ENCODE results near the gene SLC39A11.

SLC39A11 gene

DNA sequence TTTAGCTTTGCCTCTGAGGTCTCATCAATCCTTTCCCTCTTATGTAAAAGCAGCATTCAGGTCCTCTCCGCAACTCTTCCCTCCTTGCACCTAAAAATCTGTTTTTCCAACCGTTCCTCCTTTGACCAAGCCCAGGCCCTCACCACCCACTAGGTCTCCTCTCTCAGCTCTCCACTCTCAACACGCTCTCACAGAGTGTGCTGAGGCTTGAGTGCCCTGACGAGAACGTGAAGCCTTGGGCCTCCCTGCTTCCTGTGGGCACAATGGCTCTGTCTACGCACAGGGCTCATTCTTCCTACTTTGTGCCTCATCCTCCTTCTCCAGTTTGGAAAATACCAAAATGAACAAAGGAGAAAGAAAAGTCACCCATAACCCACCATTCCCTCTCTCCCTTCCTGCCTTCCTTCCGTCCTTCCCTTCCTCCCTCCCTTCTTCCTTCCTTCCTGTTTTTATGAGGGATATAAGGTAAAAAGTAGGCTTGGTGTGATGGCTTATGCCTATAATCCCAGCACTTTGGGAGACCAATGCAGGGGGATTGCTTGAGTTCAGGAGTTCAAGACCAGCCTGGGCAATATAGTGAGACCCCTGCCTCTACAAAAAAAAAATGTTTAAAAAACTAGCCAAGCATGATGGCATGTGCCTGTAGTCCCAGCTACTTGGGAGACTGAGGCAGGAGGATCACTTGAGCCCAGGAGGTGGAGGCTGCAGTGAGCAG is 31.3 kb upstream of the SLC39A11 start:
- DNase-seq (ENCODE audit: low read depth, low spot score) = no peak
- TF ChIP-seq, protein P1, sequence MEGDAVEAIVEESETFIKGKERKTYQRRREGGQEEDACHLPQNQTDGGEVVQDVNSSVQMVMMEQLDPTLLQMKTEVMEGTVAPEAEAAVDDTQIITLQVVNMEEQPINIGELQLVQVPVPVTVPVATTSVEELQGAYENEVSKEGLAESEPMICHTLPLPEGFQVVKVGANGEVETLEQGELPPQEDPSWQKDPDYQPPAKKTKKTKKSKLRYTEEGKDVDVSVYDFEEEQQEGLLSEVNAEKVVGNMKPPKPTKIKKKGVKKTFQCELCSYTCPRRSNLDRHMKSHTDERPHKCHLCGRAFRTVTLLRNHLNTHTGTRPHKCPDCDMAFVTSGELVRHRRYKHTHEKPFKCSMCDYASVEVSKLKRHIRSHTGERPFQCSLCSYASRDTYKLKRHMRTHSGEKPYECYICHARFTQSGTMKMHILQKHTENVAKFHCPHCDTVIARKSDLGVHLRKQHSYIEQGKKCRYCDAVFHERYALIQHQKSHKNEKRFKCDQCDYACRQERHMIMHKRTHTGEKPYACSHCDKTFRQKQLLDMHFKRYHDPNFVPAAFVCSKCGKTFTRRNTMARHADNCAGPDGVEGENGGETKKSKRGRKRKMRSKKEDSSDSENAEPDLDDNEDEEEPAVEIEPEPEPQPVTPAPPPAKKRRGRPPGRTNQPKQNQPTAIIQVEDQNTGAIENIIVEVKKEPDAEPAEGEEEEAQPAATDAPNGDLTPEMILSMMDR (IDR thresholded peaks at IDR 0.05; ENCODE audit: low read depth, low read length) = no peak
- in situ Hi-C loops (cut with HindIII; ENCODE audit: low sequenced_read_pairs) = no loop called here
- no peak overlapping the region for H3K4me3 ChIP-seq (ENCODE audit: low read depth, low read length)

DNA sequence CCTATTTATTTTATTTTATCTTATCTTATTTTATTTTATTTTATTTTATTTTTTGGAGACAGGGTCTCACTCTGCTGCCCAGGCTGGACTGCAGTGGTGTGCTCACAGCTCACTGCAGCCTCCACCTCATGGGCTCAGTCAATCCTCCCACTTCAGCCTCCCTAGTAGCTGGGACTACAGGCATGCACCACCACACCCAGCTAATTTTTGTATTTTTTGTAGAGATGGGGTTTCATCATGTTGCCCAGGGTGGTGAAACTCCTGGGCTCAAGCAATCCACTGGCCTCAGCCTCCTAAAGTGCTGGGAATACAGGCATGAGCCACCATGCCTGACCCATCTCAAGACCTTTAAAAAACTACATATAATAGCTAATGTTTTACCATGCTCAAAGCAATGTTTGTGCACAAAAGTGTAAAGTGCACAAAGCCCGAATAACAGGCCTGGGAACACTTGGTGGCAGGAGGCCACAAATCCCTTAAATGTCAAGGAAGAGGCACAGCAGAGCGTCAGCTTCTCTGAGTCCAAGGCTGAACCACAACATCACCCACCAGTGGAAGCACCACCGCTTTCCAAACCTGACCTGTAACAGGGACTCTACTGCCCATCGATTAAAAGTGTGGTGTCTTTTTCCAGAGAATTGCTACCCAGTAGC is 30.6 kb upstream of the SLC39A11 start:
- no peak for DNase-seq (ENCODE audit: low read depth, low spot score)
- in situ Hi-C loops (cut with HindIII; ENCODE audit: low sequenced_read_pairs) = no loop called here
- TF ChIP-seq, protein P1 (IDR thresholded peaks at IDR 0.05; ENCODE audit: low read depth, low read length) = no peak
- no peak overlapping the region for H3K4me3 ChIP-seq (ENCODE audit: low read depth, low read length)

DNA sequence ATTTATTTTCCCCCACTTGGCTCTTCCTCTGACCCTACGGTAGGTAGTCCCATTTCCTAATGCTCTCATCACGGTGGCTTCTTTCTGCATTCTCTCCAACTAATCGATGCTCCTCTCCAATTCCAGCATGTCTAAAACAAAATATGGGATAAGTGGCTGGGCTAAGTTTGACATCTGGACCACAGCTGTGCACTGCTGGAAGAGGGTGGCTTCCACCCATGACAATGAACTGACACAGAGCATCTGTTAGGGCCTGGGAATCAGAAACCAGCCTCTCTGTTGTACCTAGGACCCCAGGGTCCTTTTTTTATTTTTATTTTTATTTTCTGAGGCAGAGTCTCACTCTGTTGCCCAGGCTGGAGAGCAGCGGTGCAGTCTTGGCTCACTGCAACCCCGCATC is 29.0 kb upstream of the SLC39A11 start:
- in situ Hi-C loops (cut with HindIII; ENCODE audit: low sequenced_read_pairs) = no loop called here
- DNase-seq (ENCODE audit: low read depth, low spot score) = no peak
- TF ChIP-seq, protein P1 (IDR thresholded peaks at IDR 0.05; ENCODE audit: low read depth, low read length) = no peak
- H3K4me3 ChIP-seq (ENCODE audit: low read depth, low read length) = no peak overlapping the region

DNA sequence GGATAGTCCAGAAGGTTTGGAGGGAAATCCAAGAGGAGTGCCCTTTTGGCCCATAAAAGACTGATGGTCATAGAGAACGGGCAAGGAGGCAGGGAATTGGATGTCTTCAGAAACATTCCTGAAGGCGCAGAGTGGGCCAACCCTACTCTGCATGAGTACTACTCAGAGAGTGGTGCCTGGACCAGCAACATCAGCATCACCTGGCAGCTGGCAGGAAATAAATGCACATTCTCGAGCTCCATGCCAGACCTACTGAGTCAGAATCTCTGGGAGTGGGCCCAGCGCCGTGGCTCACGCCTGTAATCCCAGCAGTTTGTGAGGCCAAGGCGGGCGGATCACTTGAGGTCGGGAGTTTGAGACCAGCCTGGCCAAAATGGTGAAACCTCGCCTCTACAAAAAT is 27.1 kb upstream of the SLC39A11 start:
- H3K4me3 ChIP-seq (ENCODE audit: low read depth, low read length) = no peak overlapping the region
- DNase-seq (ENCODE audit: low read depth, low spot score) = no peak
- in situ Hi-C loops (cut with HindIII; ENCODE audit: low sequenced_read_pairs) = no loop called here
- TF ChIP-seq, protein P1 (IDR thresholded peaks at IDR 0.05; ENCODE audit: low read depth, low read length) = no peak

DNA sequence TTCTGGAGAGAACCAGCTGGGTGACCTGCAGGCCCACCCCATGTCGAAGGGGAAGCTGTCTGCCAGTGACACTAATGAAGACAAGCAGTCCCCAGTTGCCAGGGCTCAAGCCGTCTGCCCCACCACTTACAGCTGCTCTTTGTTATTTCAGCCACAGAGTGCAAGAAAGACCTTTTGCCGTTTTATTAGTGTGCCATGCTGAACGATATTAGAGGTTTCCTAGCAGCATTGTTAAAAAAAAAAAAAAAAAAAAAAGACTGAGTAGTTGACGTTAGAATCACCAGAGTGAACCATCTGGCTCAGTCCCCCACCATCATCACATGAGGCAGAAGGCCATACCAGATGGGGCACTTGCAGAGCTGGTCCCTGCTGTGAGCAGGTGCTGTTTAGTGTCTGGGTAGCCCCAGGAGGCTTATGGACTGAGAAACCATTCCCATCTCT is 26.5 kb upstream of the SLC39A11 start:
- TF ChIP-seq, protein P1 (IDR thresholded peaks at IDR 0.05; ENCODE audit: low read depth, low read length) = no peak
- H3K4me3 ChIP-seq (ENCODE audit: low read depth, low read length) = no peak overlapping the region
- no peak for DNase-seq (ENCODE audit: low read depth, low spot score)
- in situ Hi-C loops (cut with HindIII; ENCODE audit: low sequenced_read_pairs) = no loop called here

DNA sequence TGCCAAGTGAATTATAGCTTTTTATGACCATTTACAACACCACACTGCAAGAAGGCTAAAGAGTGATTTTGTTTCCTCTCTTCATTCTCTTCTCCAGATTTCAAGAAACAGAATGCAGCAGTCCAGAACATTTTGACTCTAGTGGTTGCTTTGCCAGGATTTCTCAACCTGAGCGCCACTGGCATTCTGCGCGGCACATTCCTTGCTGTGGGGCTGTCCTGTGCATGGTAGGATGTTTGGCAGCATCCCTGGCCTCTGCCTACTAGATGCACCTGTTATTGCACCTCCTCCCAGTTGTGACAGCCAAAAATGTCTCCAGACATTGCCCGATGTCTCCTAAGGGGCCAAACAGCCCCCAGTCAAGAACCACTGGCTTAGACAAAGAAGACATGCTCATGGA is 25.7 kb upstream of the SLC39A11 start:
- in situ Hi-C loops (cut with HindIII; ENCODE audit: low sequenced_read_pairs) = no loop called here
- TF ChIP-seq, protein P1 (IDR thresholded peaks at IDR 0.05; ENCODE audit: low read depth, low read length) = no peak
- no peak overlapping the region for H3K4me3 ChIP-seq (ENCODE audit: low read depth, low read length)
- no peak for DNase-seq (ENCODE audit: low read depth, low spot score)

Measured in astrocyte of the spinal cord (primary cell).